ENCODE measurements around the gene ETFA. TPM values are rescaled to one million over a fixed set of nuclear protein-coding genes. Genes with fewer than 3 reads are reported as not detected.
A peak's percentile ranks its signal among the peaks of the same experiment; 100 is the strongest.
"Not testable (repeated sequence)": the region's sequence is repeated elsewhere in the genome, so short reads cannot be mapped to it uniquely, and the experiment has no call there.

Gene ETFA
- total RNA-seq, 2 donors from 2014 or later: 37.0 to 68.2 TPM

- not testable (repeated sequence) for H3K27ac Mint-ChIP-seq
Measured at GRCh38 chr15:76265769-76266168, 45.5 kb downstream of the ETFA start.

GRCh38 chr15:76260246-76260938 lies 50.9 kb downstream of the ETFA start:
- H3K27me3 Mint-ChIP-seq: no peaks in the 10 kb centered on the region
- H3K4me1 Mint-ChIP-seq: peaks cover 5% of the 10 kb centered on the region
- no peak for ATAC-seq
- DNase-seq: no peak
- H3K27ac Mint-ChIP-seq: no peak overlapping the region
- H3K36me3 Mint-ChIP-seq (ENCODE audit: low read depth): peaks cover 6% of the 10 kb centered on the region
- peaks cover 3% of the 10 kb centered on the region for H3K9me3 ChIP-seq (ENCODE audit: control insufficient read depth, low read length, poor library complexity, severe bottlenecking)
- no peak overlapping the region for H3K4me3 Mint-ChIP-seq

More at GRCh38 chr15:76265769-76266168, 45.5 kb downstream of the ETFA start:
- not testable (repeated sequence) for H3K4me1 Mint-ChIP-seq; DNase-seq; H3K9me3 ChIP-seq (ENCODE audit: control insufficient read depth, low read length, poor library complexity, severe bottlenecking); ATAC-seq; H3K36me3 Mint-ChIP-seq (ENCODE audit: low read depth); H3K4me3 Mint-ChIP-seq; H3K27me3 Mint-ChIP-seq

GRCh38 chr15:76259392-76259791 lies 51.9 kb downstream of the ETFA start:
- Mint-ChIP-seq H3K4me1 (peaks cover 5% of the 10 kb centered on the region), H3K27me3 (no peaks in the 10 kb centered on the region), H3K36me3 (ENCODE audit: low read depth) (peaks cover 6% of the 10 kb centered on the region), H3K27ac (no peak overlapping the region), H3K4me3 (no peak overlapping the region)
- peaks cover 3% of the 10 kb centered on the region for H3K9me3 ChIP-seq (ENCODE audit: control insufficient read depth, low read length, poor library complexity, severe bottlenecking)
- DNase-seq (no peak), ATAC-seq (no peak)

GRCh38 chr15:76258460-76258859 lies 52.8 kb downstream of the ETFA start:
- H3K9me3 ChIP-seq (ENCODE audit: control insufficient read depth, low read length, poor library complexity, severe bottlenecking): peaks cover 3% of the 10 kb centered on the region
- no peak overlapping the region for H3K27ac Mint-ChIP-seq
- H3K4me3 Mint-ChIP-seq: no peak overlapping the region
- ATAC-seq (no peak), DNase-seq (no peak)
- peaks cover 6% of the 10 kb centered on the region for H3K36me3 Mint-ChIP-seq (ENCODE audit: low read depth)
- H3K4me1 Mint-ChIP-seq: peaks cover 5% of the 10 kb centered on the region
- H3K27me3 Mint-ChIP-seq: no peaks in the 10 kb centered on the region

GRCh38 chr15:76253691-76254473 lies 57.4 kb downstream of the ETFA start:
- H3K4me1 Mint-ChIP-seq: no peaks in the 10 kb centered on the region
- no peaks in the 10 kb centered on the region for H3K27me3 Mint-ChIP-seq
- no peak overlapping the region for H3K27ac Mint-ChIP-seq
- DNase-seq: no peak
- H3K4me3 Mint-ChIP-seq: no peak overlapping the region
- H3K9me3 ChIP-seq (ENCODE audit: control insufficient read depth, low read length, poor library complexity, severe bottlenecking): no peaks in the 10 kb centered on the region
- no peak for ATAC-seq
- no peaks in the 10 kb centered on the region for H3K36me3 Mint-ChIP-seq (ENCODE audit: low read depth)

GRCh38 chr15:76252249-76252648 lies 59.0 kb downstream of the ETFA start:
- Mint-ChIP-seq H3K27me3 (no peaks in the 10 kb centered on the region), H3K36me3 (ENCODE audit: low read depth) (no peaks in the 10 kb centered on the region)
- no peak for DNase-seq

GRCh38 chr15:76251717-76252116 lies 59.6 kb downstream of the ETFA start:
- Mint-ChIP-seq H3K4me1 (no peaks in the 10 kb centered on the region), H3K27ac (no peak overlapping the region), H3K4me3 (no peak overlapping the region), H3K27me3 (no peaks in the 10 kb centered on the region), H3K36me3 (ENCODE audit: low read depth) (no peaks in the 10 kb centered on the region)
- ATAC-seq (no peak), DNase-seq (no peak)
- no peaks in the 10 kb centered on the region for H3K9me3 ChIP-seq (ENCODE audit: control insufficient read depth, low read length, poor library complexity, severe bottlenecking)

More at GRCh38 chr15:76252249-76252648, 59.0 kb downstream of the ETFA start:
- ATAC-seq: no peak
- Mint-ChIP-seq H3K27ac (no peak overlapping the region), H3K4me1 (no peaks in the 10 kb centered on the region), H3K4me3 (no peak overlapping the region)
- no peaks in the 10 kb centered on the region for H3K9me3 ChIP-seq (ENCODE audit: control insufficient read depth, low read length, poor library complexity, severe bottlenecking)

- no peak for DNase-seq
- Mint-ChIP-seq H3K27me3 (no peaks in the 10 kb centered on the region), H3K36me3 (ENCODE audit: low read depth) (peaks cover 2% of the 10 kb centered on the region), H3K27ac (no peak overlapping the region), H3K4me3 (no peak overlapping the region), H3K4me1 (peaks cover 2% of the 10 kb centered on the region)
- H3K9me3 ChIP-seq (ENCODE audit: control insufficient read depth, low read length, poor library complexity, severe bottlenecking): no peaks in the 10 kb centered on the region
- no peak for ATAC-seq
Measured at GRCh38 chr15:76245072-76245610, 66.1 kb downstream of the ETFA start.

- DNase-seq (no peak), ATAC-seq (no peak)
- no peaks in the 10 kb centered on the region for H3K27me3 Mint-ChIP-seq
- no peak overlapping the region for H3K27ac Mint-ChIP-seq
- H3K4me1 Mint-ChIP-seq: no peaks in the 10 kb centered on the region
- H3K9me3 ChIP-seq (ENCODE audit: control insufficient read depth, low read length, poor library complexity, severe bottlenecking): no peaks in the 10 kb centered on the region
- no peak overlapping the region for H3K4me3 Mint-ChIP-seq
- H3K36me3 Mint-ChIP-seq (ENCODE audit: low read depth): peaks cover 2% of the 10 kb centered on the region
Measured at GRCh38 chr15:76239786-76240185, 71.5 kb downstream of the ETFA start.

- Mint-ChIP-seq H3K4me3 (no peak overlapping the region), H3K27ac (no peak overlapping the region), H3K4me1 (no peaks in the 10 kb centered on the region), H3K36me3 (ENCODE audit: low read depth) (no peaks in the 10 kb centered on the region), H3K27me3 (no peaks in the 10 kb centered on the region)
- H3K9me3 ChIP-seq (ENCODE audit: control insufficient read depth, low read length, poor library complexity, severe bottlenecking): no peaks in the 10 kb centered on the region
- no peak for ATAC-seq
- no peak for DNase-seq
Measured at GRCh38 chr15:76236350-76236749, 74.9 kb downstream of the ETFA start.

GRCh38 chr15:76235186-76235826 lies 76.0 kb downstream of the ETFA start:
- no peak overlapping the region for H3K27ac Mint-ChIP-seq
- no peak for DNase-seq
- no peaks in the 10 kb centered on the region for H3K27me3 Mint-ChIP-seq
- peaks cover 3% of the 10 kb centered on the region for H3K36me3 Mint-ChIP-seq (ENCODE audit: low read depth)
- peak; percentile 52 for ATAC-seq
- H3K9me3 ChIP-seq (ENCODE audit: control insufficient read depth, low read length, poor library complexity, severe bottlenecking): no peaks in the 10 kb centered on the region
- H3K4me3 Mint-ChIP-seq: no peak overlapping the region
- H3K4me1 Mint-ChIP-seq: no peaks in the 10 kb centered on the region

- Mint-ChIP-seq H3K4me3 (no peak overlapping the region), H3K27me3 (no peaks in the 10 kb centered on the region), H3K27ac (no peak overlapping the region), H3K4me1 (no peaks in the 10 kb centered on the region), H3K36me3 (ENCODE audit: low read depth) (peaks cover 3% of the 10 kb centered on the region)
- no peak for ATAC-seq
- no peak for DNase-seq
- no peaks in the 10 kb centered on the region for H3K9me3 ChIP-seq (ENCODE audit: control insufficient read depth, low read length, poor library complexity, severe bottlenecking)
Measured at GRCh38 chr15:76234337-76234889, 76.9 kb downstream of the ETFA start.

- H3K4me1 Mint-ChIP-seq: no peaks in the 10 kb centered on the region
- H3K4me3 Mint-ChIP-seq: no peak overlapping the region
- DNase-seq: no peak
- H3K36me3 Mint-ChIP-seq (ENCODE audit: low read depth): peaks cover 3% of the 10 kb centered on the region
- H3K9me3 ChIP-seq (ENCODE audit: control insufficient read depth, low read length, poor library complexity, severe bottlenecking): no peaks in the 10 kb centered on the region
- no peak overlapping the region for H3K27ac Mint-ChIP-seq
- H3K27me3 Mint-ChIP-seq: no peaks in the 10 kb centered on the region
- no peak for ATAC-seq
Measured at GRCh38 chr15:76233921-76234320, 77.3 kb downstream of the ETFA start.
